OCI-LY1 (cell line): ENCODE data around the gene OGN.

Experiments used
- H2AFZ ChIP-seq: fragments of 200-600 bp; sonication (generic), shearing (Covaris generic); 2 replicates; pipeline ENCODE4 v1.6.0; 2014; ENCODE audit warnings: antibody characterized with exemption, mild to moderate bottlenecking, low read length
- H3F3A ChIP-seq: fragments of 200-600 bp; sonication (generic), shearing (Covaris generic); 2 replicates; pipeline ENCODE4 v1.6.0; 2014; ENCODE audit warnings: mild to moderate bottlenecking, antibody characterized with exemption, low read length, moderate library complexity; ENCODE audit not compliant: insufficient read depth
- H3K27ac ChIP-seq: fragments of 200-600 bp; sonication (generic); 2 replicates; pipeline ENCODE4 v1.5.1; 2014; ENCODE audit warnings: low read length, mixed run types, mild to moderate bottlenecking, low read depth; ENCODE audit not compliant: poor library complexity, severe bottlenecking
- H3K27me3 ChIP-seq: fragments of 200-600 bp; sonication (generic); 2 replicates; pipeline ENCODE4 v1.6.0; 2014; ENCODE audit warnings: antibody characterized with exemption, mild to moderate bottlenecking, low read length, moderate library complexity; ENCODE audit not compliant: insufficient read depth
- H3K36me3 ChIP-seq: fragments of 200-600 bp; sonication (generic); 2 replicates; pipeline ENCODE4 v1.6.1; 2014; ENCODE audit warnings: mild to moderate bottlenecking, antibody characterized with exemption, low read length, moderate library complexity, mixed read lengths; ENCODE audit not compliant: insufficient read depth
- H3K4me1 ChIP-seq: fragments of 200-600 bp; sonication (generic); 2 replicates; pipeline ENCODE4 v1.5.1; 2014; ENCODE audit warnings: mild to moderate bottlenecking, low read length, moderate library complexity; ENCODE audit not compliant: insufficient read depth, severe bottlenecking
- H3K4me2 ChIP-seq: fragments of 200-600 bp; sonication (generic), shearing (Covaris generic); 2 replicates; pipeline ENCODE4 v1.6.1; 2014; ENCODE audit warnings: low read length
- H3K4me3 ChIP-seq: fragments of 200-600 bp; sonication (generic); 2 replicates; pipeline ENCODE4 v1.5.1; 2014; ENCODE audit warnings: low read length, low read depth, mild to moderate bottlenecking, mixed read lengths; ENCODE audit not compliant: poor library complexity, severe bottlenecking
- H3K79me2 ChIP-seq: fragments of 200-600 bp; shearing (Covaris generic); 2 replicates; pipeline ENCODE4 v1.6.1; 2016; ENCODE audit warnings: mixed run types, low read length, mixed read lengths; ENCODE audit not compliant: insufficient read depth
- H3K9ac ChIP-seq: fragments of 200-600 bp; sonication (generic), shearing (Covaris generic); 2 replicates; pipeline ENCODE4 v1.6.1; 2014; ENCODE audit warnings: mild to moderate bottlenecking, low read length, mixed read lengths
- H3K9me2 ChIP-seq: fragments of 200-600 bp; sonication (generic), shearing (Covaris generic); 2 replicates; pipeline ENCODE4 v1.6.1; 2014; ENCODE audit warnings: low read depth, mild to moderate bottlenecking, low read length, mixed read lengths
- H3K9me3 ChIP-seq: fragments of 200-600 bp; shearing (Covaris generic); 2 replicates; pipeline ENCODE4 v1.6.1; 2014; ENCODE audit warnings: low read length, mixed read lengths
- H4K20me1 ChIP-seq: fragments of 200-600 bp; sonication (generic), shearing (Covaris generic); 2 replicates; pipeline ENCODE4 v1.6.0; 2016; ENCODE audit warnings: mild to moderate bottlenecking, low read length; ENCODE audit not compliant: insufficient read depth
- EZH2 ChIP-seq: fragments of 200-600 bp; sonication (generic), shearing (Covaris generic); IDR thresholded peaks from 2 replicates; pipeline ENCODE4 v1.8.0; 2017; ENCODE audit warnings: borderline replicate concordance, mixed run types, mild to moderate bottlenecking, antibody characterized with exemption, low read length, moderate library complexity, mixed read lengths
- TF ChIP-seq, protein P1 (sequence below): fragments of 200-600 bp; sonication (generic), shearing (Covaris generic); IDR thresholded peaks from 2 replicates; pipeline ENCODE4 v1.5.1; 2017; ENCODE audit warnings: mild to moderate bottlenecking, antibody characterized with exemption, low read length, moderate library complexity, mixed read lengths

Gene OGN

DNA sequence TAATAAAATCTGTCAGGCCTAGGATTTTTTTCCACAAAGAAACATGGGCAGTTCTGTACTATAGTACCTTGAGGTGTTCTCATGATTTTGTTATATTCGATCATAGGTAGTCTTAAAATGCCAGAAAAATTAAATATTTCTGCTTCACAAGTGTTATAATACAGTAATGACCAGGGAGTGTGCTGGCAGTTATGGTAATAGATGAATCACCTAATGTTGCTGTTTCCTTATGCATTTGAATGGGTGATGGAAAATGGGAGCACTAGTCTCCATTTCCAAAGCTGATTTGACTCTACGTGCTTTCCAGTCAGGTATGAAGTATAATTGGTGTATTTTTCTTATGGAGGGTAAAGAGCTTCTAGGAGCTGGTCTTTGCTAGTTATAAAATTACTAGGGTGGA lies 23.8 kb downstream of the OGN start:
- Histone ChIP-seq H3K9me2 (no peaks in the 10 kb centered on the region), H3K4me3 (no peak overlapping the region), H3K4me2 (no peak overlapping the region), H3K9me3 (no peaks in the 10 kb centered on the region), H3K27ac (no peak overlapping the region), H3F3A (no peaks in the 10 kb centered on the region), H3K27me3 (no peaks in the 10 kb centered on the region), H3K79me2 (no peaks in the 10 kb centered on the region), H3K4me1 (no peaks in the 10 kb centered on the region), H3K36me3 (peaks cover 12% of the 10 kb centered on the region; the same call in 1 of the 2 replicates), H2AFZ (no peak overlapping the region), H4K20me1 (no peaks in the 10 kb centered on the region), H3K9ac (no peak overlapping the region)
- TF ChIP-seq EZH2: no peak
- TF ChIP-seq, protein P1, sequence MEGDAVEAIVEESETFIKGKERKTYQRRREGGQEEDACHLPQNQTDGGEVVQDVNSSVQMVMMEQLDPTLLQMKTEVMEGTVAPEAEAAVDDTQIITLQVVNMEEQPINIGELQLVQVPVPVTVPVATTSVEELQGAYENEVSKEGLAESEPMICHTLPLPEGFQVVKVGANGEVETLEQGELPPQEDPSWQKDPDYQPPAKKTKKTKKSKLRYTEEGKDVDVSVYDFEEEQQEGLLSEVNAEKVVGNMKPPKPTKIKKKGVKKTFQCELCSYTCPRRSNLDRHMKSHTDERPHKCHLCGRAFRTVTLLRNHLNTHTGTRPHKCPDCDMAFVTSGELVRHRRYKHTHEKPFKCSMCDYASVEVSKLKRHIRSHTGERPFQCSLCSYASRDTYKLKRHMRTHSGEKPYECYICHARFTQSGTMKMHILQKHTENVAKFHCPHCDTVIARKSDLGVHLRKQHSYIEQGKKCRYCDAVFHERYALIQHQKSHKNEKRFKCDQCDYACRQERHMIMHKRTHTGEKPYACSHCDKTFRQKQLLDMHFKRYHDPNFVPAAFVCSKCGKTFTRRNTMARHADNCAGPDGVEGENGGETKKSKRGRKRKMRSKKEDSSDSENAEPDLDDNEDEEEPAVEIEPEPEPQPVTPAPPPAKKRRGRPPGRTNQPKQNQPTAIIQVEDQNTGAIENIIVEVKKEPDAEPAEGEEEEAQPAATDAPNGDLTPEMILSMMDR: no peak

DNA sequence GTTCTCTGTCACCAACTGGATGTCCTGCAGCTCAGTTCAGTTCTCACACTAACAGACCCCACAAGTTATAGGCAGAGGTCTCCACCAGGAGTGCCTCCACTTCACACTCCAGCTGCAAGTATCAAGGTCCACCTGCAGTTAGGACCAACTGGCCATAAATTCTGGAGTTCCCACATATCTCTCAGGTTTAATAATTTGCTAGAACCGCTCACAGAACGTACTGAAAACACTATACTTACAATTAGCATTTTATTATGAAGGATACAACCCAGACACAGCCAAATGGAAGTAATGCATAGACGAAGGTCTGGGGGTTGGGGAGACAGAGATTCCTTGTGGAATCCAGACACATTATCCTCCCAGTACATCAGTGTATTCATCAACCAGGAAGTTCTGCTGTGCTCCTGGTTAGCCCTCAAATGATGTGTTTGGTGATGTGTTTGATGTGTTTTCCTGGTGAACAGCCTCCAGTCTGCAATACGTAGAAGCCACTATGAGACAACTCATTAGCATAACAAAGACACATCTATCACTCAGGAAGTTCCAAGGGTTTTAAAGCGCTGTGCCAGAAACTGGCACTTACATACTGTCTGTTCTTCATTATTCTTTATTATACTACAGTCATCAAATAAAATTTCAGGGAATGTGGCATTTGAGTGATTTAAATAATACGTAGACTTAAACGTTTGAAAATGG lies 25.4 kb downstream of the OGN start:
- TF ChIP-seq, protein P1: no peak
- TF ChIP-seq EZH2: no peak
- Histone ChIP-seq H3K4me1 (no peaks in the 10 kb centered on the region), H3K79me2 (no peaks in the 10 kb centered on the region), H3K9me2 (no peaks in the 10 kb centered on the region), H3K9ac (no peak overlapping the region), H3K27me3 (no peaks in the 10 kb centered on the region), H4K20me1 (no peaks in the 10 kb centered on the region), H2AFZ (no peak overlapping the region), H3F3A (no peaks in the 10 kb centered on the region), H3K9me3 (no peaks in the 10 kb centered on the region), H3K36me3 (peaks cover 13% of the 10 kb centered on the region; the same call in 1 of the 2 replicates), H3K4me2 (no peak overlapping the region), H3K4me3 (no peak overlapping the region), H3K27ac (no peak overlapping the region)

DNA sequence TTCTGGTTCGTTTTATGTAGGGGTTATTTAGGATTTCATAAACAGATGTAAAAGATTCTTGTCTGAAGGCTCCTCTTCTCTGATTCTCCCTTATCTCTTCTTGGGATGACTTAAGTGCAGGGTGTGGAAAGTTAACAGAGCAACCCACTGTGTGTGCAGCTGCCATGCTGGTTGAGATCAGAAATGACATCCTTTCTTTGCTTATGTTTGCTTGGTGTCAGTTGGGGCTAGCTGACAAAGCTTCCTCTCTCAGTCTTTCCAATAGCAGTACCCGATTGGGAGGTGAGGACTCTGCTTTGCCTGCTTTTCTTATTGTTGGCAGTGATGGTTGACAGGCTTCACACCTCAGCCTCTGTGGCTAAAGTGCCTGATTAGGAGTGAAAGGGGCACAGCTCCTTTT lies 26.5 kb downstream of the OGN start:
- Histone ChIP-seq H3F3A (no peaks in the 10 kb centered on the region), H3K9me3 (no peaks in the 10 kb centered on the region), H3K9me2 (no peaks in the 10 kb centered on the region), H2AFZ (no peak overlapping the region), H3K4me3 (no peak overlapping the region), H3K36me3 (peaks cover 13% of the 10 kb centered on the region; the same call in 1 of the 2 replicates), H3K79me2 (no peaks in the 10 kb centered on the region), H3K9ac (no peak overlapping the region), H3K27ac (no peak overlapping the region), H3K4me2 (no peak overlapping the region), H3K4me1 (no peaks in the 10 kb centered on the region), H3K27me3 (no peaks in the 10 kb centered on the region), H4K20me1 (no peaks in the 10 kb centered on the region)
- TF ChIP-seq, protein P1: no peak
- TF ChIP-seq EZH2: no peak
